ENCODE results near the gene NPR3.

The NPR3 gene

GRCh38 chr5:32722957-32723356 is 11.8 kb downstream of the NPR3 start:
- Mint-ChIP-seq H3K27me3 (peaks cover 10% of the 10 kb centered on the region), H3K36me3 (peaks cover 2% of the 10 kb centered on the region), H3K9me3 (peaks cover 11% of the 10 kb centered on the region), H3K4me3 (no peak overlapping the region), H3K27ac (no peak overlapping the region), H3K4me1 (no peaks in the 10 kb centered on the region)
- ATAC-seq (ENCODE audit: low read depth) (no peak), DNase-seq (ENCODE audit: low spot score in 2 of 2) (no peak)

- H3K9me3 Mint-ChIP-seq, result peaks cover 6% of the 10 kb centered on the region
- peaks cover 10% of the 10 kb centered on the region for H3K27me3 Mint-ChIP-seq
- H3K36me3 Mint-ChIP-seq, result peaks cover 2% of the 10 kb centered on the region
- ATAC-seq (ENCODE audit: low read depth), result no peak
- no peaks in the 10 kb centered on the region for H3K4me1 Mint-ChIP-seq
- H3K4me3 Mint-ChIP-seq, result no peak overlapping the region
- DNase-seq (ENCODE audit: low spot score in 2 of 2), result no peak
- H3K27ac Mint-ChIP-seq, result no peak overlapping the region
Observed at GRCh38 chr5:32724526-32724925, 13.4 kb downstream of the NPR3 start.

GRCh38 chr5:32726086-32726557 is 15.0 kb downstream of the NPR3 start:
- no peak overlapping the region for H3K27ac Mint-ChIP-seq
- no peak for ATAC-seq (ENCODE audit: low read depth)

GRCh38 chr5:32729651-32730050 is 18.5 kb downstream of the NPR3 start:
- H3K27ac Mint-ChIP-seq, result no peak overlapping the region
- no peak overlapping the region for H3K4me3 Mint-ChIP-seq
- ATAC-seq (ENCODE audit: low read depth) (no peak), DNase-seq (ENCODE audit: low spot score in 2 of 2) (no peak)
- no peaks in the 10 kb centered on the region for H3K4me1 Mint-ChIP-seq
- H3K27me3 Mint-ChIP-seq, result peaks cover 5% of the 10 kb centered on the region
- H3K36me3 Mint-ChIP-seq, result no peaks in the 10 kb centered on the region
- peaks cover 2% of the 10 kb centered on the region for H3K9me3 Mint-ChIP-seq

More at GRCh38 chr5:32726086-32726557, 15.0 kb downstream of the NPR3 start:
- Mint-ChIP-seq H3K4me3 (no peak overlapping the region), H3K4me1 (no peaks in the 10 kb centered on the region), H3K36me3 (no peaks in the 10 kb centered on the region), H3K9me3 (peaks cover 4% of the 10 kb centered on the region), H3K27me3 (peaks cover 9% of the 10 kb centered on the region)
- DNase-seq (ENCODE audit: low spot score in 2 of 2), result no peak

- Mint-ChIP-seq H3K27ac (no peak overlapping the region), H3K36me3 (no peaks in the 10 kb centered on the region), H3K4me1 (no peaks in the 10 kb centered on the region), H3K9me3 (no peaks in the 10 kb centered on the region), H3K4me3 (no peak overlapping the region), H3K27me3 (peaks cover 10% of the 10 kb centered on the region)
- ATAC-seq (ENCODE audit: low read depth) (no peak), DNase-seq (ENCODE audit: low spot score in 2 of 2) (no peak)
Observed at GRCh38 chr5:32733590-32734340, 22.6 kb downstream of the NPR3 start.

- H3K36me3 Mint-ChIP-seq, result no peaks in the 10 kb centered on the region
- no peaks in the 10 kb centered on the region for H3K4me1 Mint-ChIP-seq
- peaks cover 10% of the 10 kb centered on the region for H3K27me3 Mint-ChIP-seq
- ATAC-seq (ENCODE audit: low read depth), result no peak
- DNase-seq (ENCODE audit: low spot score in 2 of 2), result no peak
- H3K27ac Mint-ChIP-seq, result no peak overlapping the region
- H3K9me3 Mint-ChIP-seq, result no peaks in the 10 kb centered on the region
- H3K4me3 Mint-ChIP-seq, result no peak overlapping the region
Observed at GRCh38 chr5:32734827-32735378, 23.8 kb downstream of the NPR3 start.

- no peaks in the 10 kb centered on the region for H3K9me3 Mint-ChIP-seq
- no peak overlapping the region for H3K27ac Mint-ChIP-seq
- ATAC-seq (ENCODE audit: low read depth), result no peak
- H3K4me3 Mint-ChIP-seq, result no peak overlapping the region
- DNase-seq (ENCODE audit: low spot score in 2 of 2), result no peak
- H3K36me3 Mint-ChIP-seq, result no peaks in the 10 kb centered on the region
- peaks cover 10% of the 10 kb centered on the region for H3K27me3 Mint-ChIP-seq
- H3K4me1 Mint-ChIP-seq, result no peaks in the 10 kb centered on the region
Observed at GRCh38 chr5:32735512-32735911, 24.4 kb downstream of the NPR3 start.

- Mint-ChIP-seq H3K9me3 (no peaks in the 10 kb centered on the region), H3K27ac (no peak overlapping the region), H3K4me1 (no peaks in the 10 kb centered on the region), H3K27me3 (peaks cover 10% of the 10 kb centered on the region), H3K36me3 (no peaks in the 10 kb centered on the region), H3K4me3 (no peak overlapping the region)
- DNase-seq (ENCODE audit: low spot score in 2 of 2) (no peak), ATAC-seq (ENCODE audit: low read depth) (no peak)
Observed at GRCh38 chr5:32736842-32737241, 25.7 kb downstream of the NPR3 start.

- Mint-ChIP-seq H3K4me3 (no peak overlapping the region), H3K27ac (no peak overlapping the region), H3K9me3 (no peaks in the 10 kb centered on the region), H3K36me3 (no peaks in the 10 kb centered on the region), H3K4me1 (no peaks in the 10 kb centered on the region), H3K27me3 (peaks cover 7% of the 10 kb centered on the region)
- ATAC-seq (ENCODE audit: low read depth) (no peak), DNase-seq (ENCODE audit: low spot score in 2 of 2) (no peak)
Observed at GRCh38 chr5:32740651-32741050, 29.5 kb downstream of the NPR3 start.

GRCh38 chr5:32745317-32745716 is 34.2 kb downstream of the NPR3 start:
- no peak for ATAC-seq (ENCODE audit: low read depth)

GRCh38 chr5:32752411-32752810 is 41.3 kb downstream of the NPR3 start:
- H3K27me3 Mint-ChIP-seq, result no peaks in the 10 kb centered on the region
- DNase-seq (ENCODE audit: low spot score in 2 of 2) (no peak), ATAC-seq (ENCODE audit: low read depth) (no peak)
- no peaks in the 10 kb centered on the region for H3K36me3 Mint-ChIP-seq
- peaks cover 4% of the 10 kb centered on the region for H3K9me3 Mint-ChIP-seq
- no peak overlapping the region for H3K27ac Mint-ChIP-seq
- H3K4me3 Mint-ChIP-seq, result no peak overlapping the region
- H3K4me1 Mint-ChIP-seq, result no peaks in the 10 kb centered on the region

More at GRCh38 chr5:32745317-32745716, 34.2 kb downstream of the NPR3 start:
- Mint-ChIP-seq H3K4me3 (no peak overlapping the region), H3K27ac (no peak overlapping the region), H3K4me1 (no peaks in the 10 kb centered on the region), H3K27me3 (peaks cover 2% of the 10 kb centered on the region), H3K9me3 (peaks cover 4% of the 10 kb centered on the region), H3K36me3 (no peaks in the 10 kb centered on the region)
- no peak for DNase-seq (ENCODE audit: low spot score in 2 of 2)

- Mint-ChIP-seq H3K27ac (no peak overlapping the region), H3K27me3 (no peaks in the 10 kb centered on the region), H3K4me3 (no peak overlapping the region), H3K4me1 (no peaks in the 10 kb centered on the region), H3K9me3 (peaks cover 2% of the 10 kb centered on the region), H3K36me3 (no peaks in the 10 kb centered on the region)
- no peak for ATAC-seq (ENCODE audit: low read depth)
- no peak for DNase-seq (ENCODE audit: low spot score in 2 of 2)
Observed at GRCh38 chr5:32753051-32753450, 41.9 kb downstream of the NPR3 start.

- Mint-ChIP-seq H3K36me3 (no peaks in the 10 kb centered on the region), H3K27ac (no peak overlapping the region), H3K4me1 (no peaks in the 10 kb centered on the region), H3K9me3 (peaks cover 2% of the 10 kb centered on the region), H3K4me3 (no peak overlapping the region), H3K27me3 (no peaks in the 10 kb centered on the region)
- no peak for ATAC-seq (ENCODE audit: low read depth)
- no peak for DNase-seq (ENCODE audit: low spot score in 2 of 2)
Observed at GRCh38 chr5:32753765-32754164, 42.6 kb downstream of the NPR3 start.

GRCh38 chr5:32754284-32754683 is 43.2 kb downstream of the NPR3 start:
- no peaks in the 10 kb centered on the region for H3K36me3 Mint-ChIP-seq
- no peak overlapping the region for H3K27ac Mint-ChIP-seq
- ATAC-seq (ENCODE audit: low read depth) (no peak), DNase-seq (ENCODE audit: low spot score in 2 of 2) (no peak)
- peaks cover 5% of the 10 kb centered on the region for H3K9me3 Mint-ChIP-seq
- no peaks in the 10 kb centered on the region for H3K4me1 Mint-ChIP-seq
- no peak overlapping the region for H3K4me3 Mint-ChIP-seq
- no peaks in the 10 kb centered on the region for H3K27me3 Mint-ChIP-seq

- peaks cover 4% of the 10 kb centered on the region for H3K27me3 Mint-ChIP-seq
- H3K4me1 Mint-ChIP-seq, result no peaks in the 10 kb centered on the region
- no peaks in the 10 kb centered on the region for H3K36me3 Mint-ChIP-seq
- peaks cover 13% of the 10 kb centered on the region for H3K9me3 Mint-ChIP-seq
- no peak overlapping the region for H3K4me3 Mint-ChIP-seq
- DNase-seq (ENCODE audit: low spot score in 2 of 2) (no peak), ATAC-seq (ENCODE audit: low read depth) (no peak)
- H3K27ac Mint-ChIP-seq, result no peak overlapping the region
Observed at GRCh38 chr5:32760091-32760509, 49.0 kb downstream of the NPR3 start.

Data from memory B cell (primary cell).